Glomerular endothelial cell (primary cell): Measurements from ENCODE around the gene UACA. TPM values are rescaled to one million over a fixed set of nuclear protein-coding genes. Genes with fewer than 3 reads are reported as not detected.
"Not testable (repeated sequence)": the region's sequence is repeated elsewhere in the genome, so short reads cannot be mapped to it uniquely, and the experiment has no call there.

ENCODE experiments used
- DNase-seq: peaks from one replicate; pipeline ENCODE4 v3.0.0-alpha.2; 2011; ENCODE audit warnings: low read depth, low spot score; ENCODE audit errors: extremely low read depth
- total RNA-seq: library from RNA; depleted of rRNA; stranded (reverse); fragments of >200 nt; gene quantifications from 2 replicates; pipeline ENCODE4 v1.2.3, GENCODE V29; 2015

The UACA gene
- total RNA-seq, 1 donor from 2014 or later: 247 TPM

- no peak for DNase-seq
Observed at GRCh38 chr15:70669006-70669602, 94.3 kb downstream of the UACA start.

- DNase-seq: no peak
Observed at GRCh38 chr15:70665599-70665998, 97.8 kb downstream of the UACA start.

- DNase-seq: no peak
Observed at GRCh38 chr15:70664494-70664893, 98.9 kb downstream of the UACA start.

- not testable (repeated sequence) for DNase-seq
Observed at GRCh38 chr15:70663069-70663468, 100.3 kb downstream of the UACA start.

- DNase-seq: no peak
Observed at GRCh38 chr15:70659662-70660061, 103.7 kb downstream of the UACA start.

- DNase-seq: no peak
Observed at GRCh38 chr15:70658641-70659040, 104.7 kb downstream of the UACA start.

GRCh38 chr15:70653426-70653825 is 109.9 kb downstream of the UACA start:
- DNase-seq: no peak

GRCh38 chr15:70652341-70652740 is 111.0 kb downstream of the UACA start:
- DNase-seq: no peak

- DNase-seq: no peak
Observed at GRCh38 chr15:70651303-70651845, 112.0 kb downstream of the UACA start.

GRCh38 chr15:70650567-70651302 is 112.6 kb downstream of the UACA start:
- peak; percentile 68 for DNase-seq

- no peak for DNase-seq
Observed at GRCh38 chr15:70647396-70647795, 116.0 kb downstream of the UACA start.

- no peak for DNase-seq
Observed at GRCh38 chr15:70646169-70646568, 117.2 kb downstream of the UACA start.

- DNase-seq: no peak
Observed at GRCh38 chr15:70643783-70644125, 119.6 kb downstream of the UACA start.

- no peak for DNase-seq
Observed at GRCh38 chr15:70643106-70643782, 120.1 kb downstream of the UACA start.

- no peak for DNase-seq
Observed at GRCh38 chr15:70636540-70637165, 126.7 kb downstream of the UACA start.

- DNase-seq: no peak
Observed at GRCh38 chr15:70635895-70636294, 127.5 kb downstream of the UACA start.

GRCh38 chr15:70633991-70634390 is 129.4 kb downstream of the UACA start:
- DNase-seq: no peak

GRCh38 chr15:70633103-70633831 is 130.1 kb downstream of the UACA start:
- DNase-seq: no peak

- no peak for DNase-seq
Observed at GRCh38 chr15:70632491-70633102, 130.8 kb downstream of the UACA start.

GRCh38 chr15:70632079-70632478 is 131.3 kb downstream of the UACA start:
- no peak for DNase-seq
